Erythroblast (primary cell): ENCODE data around the gene TXLNB.
"Not testable (repeated sequence)": the region's sequence is repeated elsewhere in the genome, so short reads cannot be mapped to it uniquely, and the experiment has no call there.

Experiments used
- GATA1 ChIP-seq: IDR thresholded peaks from 2 replicates; pipeline ENCODE4 v1.6.1; 2011; ENCODE audit warnings: low read depth, mild to moderate bottlenecking, control low read depth, low read length, moderate library complexity
- POLR2A ChIP-seq: IDR thresholded peaks from 2 replicates; pipeline ENCODE4 v1.6.1; 2011; ENCODE audit warnings: mild to moderate bottlenecking, low read length

- not testable (repeated sequence) for TF ChIP-seq POLR2A, GATA1
Observed at GRCh38 chr6:139210766-139211165, 81.0 kb downstream of the TXLNB start.
